Esophagus mucosa (tissue), 1 donor: ENCODE measurements around the gene DNAH10. TPM values are rescaled to one million over a fixed set of nuclear protein-coding genes. Genes with fewer than 3 reads are reported as not detected.
"Not testable (repeated sequence)": the region's sequence is repeated elsewhere in the genome, so short reads cannot be mapped to it uniquely, and the experiment has no call there.

ENCODE experiments used
- ATAC-seq: fragments of 200-7000 bp; cut with Tn5 transposase; one replicate; pipeline ENCODE4 v1.9.1; 2020
- total RNA-seq: library from RNA; stranded (reverse); gene quantifications from one replicate; pipeline ENCODE4 v1.2.4, GENCODE V29; 2023
- donor health status: DM: yes; HTN: yes; CAD: no.

The DNAH10 gene
- total RNA-seq, 1 donor from 2014 or later: 0.12 TPM

- ATAC-seq: no peak
Observed at GRCh38 chr12:123910761-123911193, 148.7 kb downstream of the DNAH10 start.

- ATAC-seq: not testable (repeated sequence)
Observed at GRCh38 chr12:123911672-123912409, 149.7 kb downstream of the DNAH10 start.

- ATAC-seq: no peak
Observed at GRCh38 chr12:123912415-123913380, 150.6 kb downstream of the DNAH10 start.

GRCh38 chr12:123914726-123915333 lies 152.7 kb downstream of the DNAH10 start:
- no peak for ATAC-seq

GRCh38 chr12:123916729-123917128 lies 154.6 kb downstream of the DNAH10 start:
- no peak for ATAC-seq

GRCh38 chr12:123917337-123917850 lies 155.3 kb downstream of the DNAH10 start:
- ATAC-seq: no peak

- ATAC-seq: no peak
Observed at GRCh38 chr12:123919980-123920360, 157.9 kb downstream of the DNAH10 start.

GRCh38 chr12:123923038-123923437 lies 160.9 kb downstream of the DNAH10 start:
- no peak for ATAC-seq

- no peak for ATAC-seq
Observed at GRCh38 chr12:123923927-123924326, 161.8 kb downstream of the DNAH10 start.

- no peak for ATAC-seq
Observed at GRCh38 chr12:123924539-123924938, 162.4 kb downstream of the DNAH10 start.

GRCh38 chr12:123928274-123928865 lies 166.3 kb downstream of the DNAH10 start:
- ATAC-seq: no peak

GRCh38 chr12:123928897-123929296 lies 166.8 kb downstream of the DNAH10 start:
- ATAC-seq: no peak

GRCh38 chr12:123929946-123930583 lies 168.0 kb downstream of the DNAH10 start:
- ATAC-seq: no peak

- ATAC-seq: no peak
Observed at GRCh38 chr12:123931686-123932321, 169.7 kb downstream of the DNAH10 start.

- no peak for ATAC-seq
Observed at GRCh38 chr12:123933214-123933613, 171.1 kb downstream of the DNAH10 start.

- ATAC-seq: no peak
Observed at GRCh38 chr12:123934016-123934620, 172.0 kb downstream of the DNAH10 start.

GRCh38 chr12:123934829-123935228 lies 172.7 kb downstream of the DNAH10 start:
- ATAC-seq: peak; percentile 16

- no peak for ATAC-seq
Observed at GRCh38 chr12:123935956-123936355, 173.9 kb downstream of the DNAH10 start.

- ATAC-seq: no peak
Observed at GRCh38 chr12:123936471-123936870, 174.4 kb downstream of the DNAH10 start.

GRCh38 chr12:123936956-123937706 lies 175.0 kb downstream of the DNAH10 start:
- no peak for ATAC-seq
